ENCODE data around the gene EML4. TPM values are rescaled to one million over a fixed set of nuclear protein-coding genes. Genes with fewer than 3 reads are reported as not detected.

The EML4 gene
- total and polyA plus RNA-seq, 9 of the 15 experiments (the other 6 are each of a cell fraction or from before 2014, with no cell fraction given) = 14.7 to 48.3 (median 36.5) TPM

GRCh38 chr2:42132966-42133641, 36.0 kb upstream of the EML4 start:
- ChIA-PET CTCF (ENCODE audit: low intra/inter-chr PET ratio) (no interaction called here), POLR2A (interaction anchor here (1.0 to 1.1 kb wide), 2 partner anchors 9 to 53 kb away, joined by 3 to 5 read pairs; no protein-coding TSS in a partner anchor)
- peak; percentile 50 to 78 (median 62) for DNase-seq (ENCODE audit: extremely low read depth in 1 of 4, low spot score in 3 of 4)
- peak; percentile 91 for ATAC-seq
- no peak overlapping the region for H3K4me3 ChIP-seq
- peak overlapping the region in 1 of 2 experiments; percentile 87; a peak in 2 of 4 replicates for H3K9ac ChIP-seq (ENCODE audit: insufficient read depth in 1 of 2, low read depth in 2 of 2, low read length in 2 of 2)
- peak overlapping the region; percentile 15 for H2AFZ ChIP-seq (ENCODE audit: low read depth, low read length)
- peaks cover 7 to 17% of the 10 kb centered on the region in 2 experiments; a peak in 3 of 5 replicates for H3K27me3 ChIP-seq (ENCODE audit: control insufficient read depth in 2 of 2, insufficient read depth in 2 of 2, low read length in 2 of 2)
- 4% methylated on average over 17 of the region's 17 CpGs for WGBS (ENCODE audit: insufficient coverage, low coverage, missing lambda C conversion rate)
- in situ Hi-C loops (cut with MboI) (no loop called here), intact Hi-C loops (cut with micrococcal nuclease) (loop anchor here (5.0 kb wide), 1 partner anchor 39 kb away; no protein-coding TSS in a partner anchor)
- no peaks in the 10 kb centered on the region for H3K79me2 ChIP-seq (ENCODE audit: control insufficient read depth, insufficient read depth, low read length)
- no TSS peak for BruUV-seq (replicated peaks)
- H3K36me3 ChIP-seq (ENCODE audit: control insufficient read depth, insufficient read depth, low read length) = no peaks in the 10 kb centered on the region
- peak; percentile 74 for FAIRE-seq
- peak overlapping the region; percentile 52 for H3K4me2 ChIP-seq (ENCODE audit: insufficient read depth, low read length)
- H3K27ac ChIP-seq (ENCODE audit: extremely low read depth, low read depth, low read length) = no peak overlapping the region
- H4K20me1 ChIP-seq (replicated peaks; ENCODE audit: control insufficient read depth, insufficient read depth, low read length) = no peaks in the 10 kb centered on the region
- H3K9me3 ChIP-seq (replicated peaks; ENCODE audit: control insufficient read depth, insufficient read depth, low read depth, low read length) = no peaks in the 10 kb centered on the region
- H3K9me1 ChIP-seq (ENCODE audit: control insufficient read depth, insufficient read depth, low read length) = no peaks in the 10 kb centered on the region
- peaks cover 7 to 8% of the 10 kb centered on the region in 2 experiments for H3K4me1 ChIP-seq (replicated peaks in 1 of 2; ENCODE audit: control insufficient read depth in 2 of 2, insufficient read depth in 2 of 2, low read length in 2 of 2)
- TF ChIP-seq FOSL1 (tag; conservative IDR thresholded peaks at IDR 0.05) (peak; percentile 95), MEIS2 (IDR thresholded peaks at IDR 0.05; ENCODE audit: partially characterized antibody) (peak; percentile 29), CBFA2T3 (IDR thresholded peaks at IDR 0.05) (0 out of 2 replicates have a peak, but pooled peaks have one; percentile 19), JUN (IDR thresholded peaks at IDR 0.05; ENCODE audit: borderline replicate concordance, low read depth, low read length) (peak; percentile 96), JUN (CRISPR knock-in tag; IDR thresholded peaks at IDR 0.05; ENCODE audit: borderline replicate concordance) (no peak), TCF7 (IDR thresholded peaks at IDR 0.05; ENCODE audit: borderline replicate concordance) (peak; percentile 82), NCOA6 (IDR thresholded peaks at IDR 0.05) (no peak), MYNN (IDR thresholded peaks at IDR 0.05) (no peak), MYNN (CRISPR knock-in tag; IDR thresholded peaks at IDR 0.05) (no peak), SMAD2 (IDR thresholded peaks at IDR 0.05; ENCODE audit: low read depth, low read length) (no peak), ZEB2 (IDR thresholded peaks at IDR 0.05) (peak; percentile 70), IFI16 (CRISPR knock-in tag; IDR thresholded peaks at IDR 0.05) (no peak), ZFP36 (IDR thresholded peaks at IDR 0.05; ENCODE audit: low read depth, low read length, partially characterized antibody) (no peak), RNF2 (IDR thresholded peaks at IDR 0.05) (peak; percentile 64; the same call in 1 of the 2 replicates), ARID1B (IDR thresholded peaks at IDR 0.05) (peak; percentile 74; the same call in 1 of the 2 replicates), SMARCC2 (IDR thresholded peaks at IDR 0.05; ENCODE audit: low read depth) (peak; percentile 47; the same call in 1 of the 2 replicates), BHLHE40 (IDR thresholded peaks at IDR 0.05; ENCODE audit: low read length) (peak; percentile 62; the same call in 1 of the 2 replicates), SMARCE1 (IDR thresholded peaks at IDR 0.05) (peak; percentile 91), FOS (IDR thresholded peaks at IDR 0.05; ENCODE audit: extremely low read depth, insufficient read length) (peak; percentile 53), NR2C2 (CRISPR knock-in tag; IDR thresholded peaks at IDR 0.05) (0 out of 2 replicates have a peak, but pooled peaks have one; percentile 26), NR2C2 (tag; IDR thresholded peaks at IDR 0.05) (no peak)
- TF ChIP-seq, protein P1, sequence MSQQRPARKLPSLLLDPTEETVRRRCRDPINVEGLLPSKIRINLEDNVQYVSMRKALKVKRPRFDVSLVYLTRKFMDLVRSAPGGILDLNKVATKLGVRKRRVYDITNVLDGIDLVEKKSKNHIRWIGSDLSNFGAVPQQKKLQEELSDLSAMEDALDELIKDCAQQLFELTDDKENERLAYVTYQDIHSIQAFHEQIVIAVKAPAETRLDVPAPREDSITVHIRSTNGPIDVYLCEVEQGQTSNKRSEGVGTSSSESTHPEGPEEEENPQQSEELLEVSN (IDR thresholded peaks at IDR 0.05; ENCODE audit: borderline replicate concordance in 1 of 2, extremely low read depth in 1 of 2, insufficient read depth in 1 of 2, insufficient read length in 1 of 2, low read depth in 1 of 2, low read length in 1 of 2, poor library complexity in 1 of 2, severe bottlenecking in 1 of 2) = peak; percentile 79 to 85
- TF ChIP-seq, protein P2, sequence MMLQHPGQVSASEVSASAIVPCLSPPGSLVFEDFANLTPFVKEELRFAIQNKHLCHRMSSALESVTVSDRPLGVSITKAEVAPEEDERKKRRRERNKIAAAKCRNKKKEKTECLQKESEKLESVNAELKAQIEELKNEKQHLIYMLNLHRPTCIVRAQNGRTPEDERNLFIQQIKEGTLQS (IDR thresholded peaks at IDR 0.05) = peak; percentile 95
- TF ChIP-seq, protein P2 (CRISPR knock-in tag; conservative IDR thresholded peaks at IDR 0.05) = peak; percentile 60; the same call in 1 of the 2 replicates
